HepG2 (cell line): ENCODE results near the gene KLHL12. TPM values are rescaled to one million over a fixed set of nuclear protein-coding genes. Genes with fewer than 3 reads are reported as not detected.

Experiments
- ARID2 ChIP-seq: sonication (generic); formaldehyde crosslinking; IDR thresholded peaks from 2 replicates; pipeline ENCODE4 v1.8.1; 2022; ENCODE audit warnings: mild to moderate bottlenecking, missing genetic modification reagents, borderline replicate concordance
- FLYWCH1 ChIP-seq: sonication (generic); formaldehyde crosslinking; IDR thresholded peaks from 2 replicates; pipeline ENCODE4 v1.8.1; 2023; ENCODE audit warnings: mild to moderate bottlenecking, missing genetic modification reagents
- HMG20B ChIP-seq: conservative IDR thresholded peaks from 2 replicates; pipeline ENCODE4 v1.6.1; 2016; ENCODE audit warnings: missing genetic modification reagents, missing compliant biosample characterization
- KLF11 ChIP-seq: IDR thresholded peaks from 2 replicates; pipeline ENCODE4 v1.6.1; 2016; ENCODE audit warnings: missing compliant biosample characterization
- MIXL1 ChIP-seq: IDR thresholded peaks from 2 replicates; pipeline ENCODE4 v1.6.1; 2016
- MLLT10 ChIP-seq: sonication (generic); formaldehyde crosslinking; IDR thresholded peaks from 2 replicates; pipeline ENCODE4 v1.4.0; 2020; ENCODE audit warnings: missing genetic modification reagents
- MTF1 ChIP-seq: sonication (generic); formaldehyde crosslinking; IDR thresholded peaks from 2 replicates; pipeline ENCODE4 v1.5.0; 2020; ENCODE audit warnings: missing genetic modification reagents
- MXI1 ChIP-seq: IDR thresholded peaks from 3 replicates; pipeline ENCODE4 v1.6.1; 2012; ENCODE audit warnings: low read depth, low read length, inconsistent platforms, borderline replicate concordance
- NR2C2 ChIP-seq: sonication (generic); formaldehyde crosslinking; IDR thresholded peaks from 2 replicates; pipeline ENCODE4 v1.4.0; 2020; ENCODE audit warnings: missing genetic modification reagents, mild to moderate bottlenecking, moderate library complexity, borderline replicate concordance
- PAWR ChIP-seq: sonication (generic); formaldehyde crosslinking; IDR thresholded peaks from 2 replicates; pipeline ENCODE4 v1.4.0; 2020; ENCODE audit warnings: missing genetic modification reagents, mild to moderate bottlenecking, borderline replicate concordance
- POLR2G ChIP-seq: fragments of 200-400 bp; formaldehyde crosslinking; IDR thresholded peaks from 2 replicates; pipeline ENCODE4 v1.6.1; 2018; ENCODE audit warnings: mild to moderate bottlenecking, low read depth, low read length, moderate library complexity
- RBM39 ChIP-seq: fragments of 200-400 bp; formaldehyde crosslinking; IDR thresholded peaks from one replicate; pipeline ENCODE4 v1.6.1; 2018; ENCODE audit warnings: antibody characterized with exemption, mild to moderate bottlenecking, low read depth, low read length; ENCODE audit not compliant: poor library complexity, severe bottlenecking
- SMAD9 ChIP-seq: sonication (generic); formaldehyde crosslinking; IDR thresholded peaks from 2 replicates; pipeline ENCODE4 v1.5.1; 2020; ENCODE audit warnings: mild to moderate bottlenecking, missing genetic modification reagents
- ZBTB43 ChIP-seq: sonication (generic); formaldehyde crosslinking; conservative IDR thresholded peaks from 2 replicates; pipeline ENCODE4 v1.4.0; 2020; ENCODE audit warnings: missing genetic modification reagents
- ZGPAT ChIP-seq: IDR thresholded peaks from 2 replicates; pipeline ENCODE4 v1.6.1; 2016; ENCODE audit warnings: mild to moderate bottlenecking
- ZNF251 ChIP-seq: sonication (generic); formaldehyde crosslinking; IDR thresholded peaks from 2 replicates; pipeline ENCODE4 v1.9.0; 2021; ENCODE audit warnings: mild to moderate bottlenecking, missing genetic modification reagents
- ZNF33A ChIP-seq: sonication (generic); formaldehyde crosslinking; IDR thresholded peaks from 2 replicates; pipeline ENCODE4 v1.5.1; 2020; ENCODE audit warnings: missing genetic modification reagents, mild to moderate bottlenecking, moderate library complexity, borderline replicate concordance
- ZNF432 ChIP-seq: sonication (generic); formaldehyde crosslinking; IDR thresholded peaks from 2 replicates; pipeline ENCODE4 v1.5.0; 2020; ENCODE audit warnings: missing genetic modification reagents, mild to moderate bottlenecking, borderline replicate concordance
- ZNF510 ChIP-seq: sonication (generic); formaldehyde crosslinking; IDR thresholded peaks from 2 replicates; pipeline ENCODE4 v1.4.0; 2020; ENCODE audit warnings: low read depth, mild to moderate bottlenecking, missing genetic modification reagents
- ZNF644 ChIP-seq: IDR thresholded peaks from 2 replicates; pipeline ENCODE4 v1.6.1; 2016; ENCODE audit warnings: low read depth
- ZNF75D ChIP-seq: sonication (generic); formaldehyde crosslinking; IDR thresholded peaks from 2 replicates; pipeline ENCODE4 v1.8.1; 2023; ENCODE audit warnings: missing genetic modification reagents, mild to moderate bottlenecking, borderline replicate concordance
- polyA plus RNA-seq, 8 experiments: library from polyadenylated mRNA; depleted of rRNA in 3 of 8; stranded (reverse) in 7 of 8; unstranded in 1 of 8; fragments of >200 nt; fragmentation: Illumina TruSeq in 4 of 8; extraction: Trizol in 4 of 8; gene quantifications; 2 replicates each; pipeline versions ENCODE4 v1.2.1 to v1.2.3, GENCODE V29; 2011 to 2016; ENCODE audit warnings: low read depth in 4 of 8, missing spikeins in 1 of 8, mixed read lengths in 1 of 8; ENCODE audit not compliant: insufficient read depth in 1 of 8
- total RNA-seq, 5 experiments: library from RNA; depleted of rRNA; stranded (reverse); fragments of >200 nt; fragmentation: Illumina TruSeq; extraction: Trizol; gene quantifications; 2 replicates each; pipeline ENCODE4 v1.2.3, GENCODE V29; 2016; ENCODE audit warnings: low read depth in 1 of 5
- TF ChIP-seq, protein P1 (sequence below): sonication (generic); formaldehyde crosslinking; IDR thresholded peaks from 2 replicates; pipeline ENCODE4 v1.5.0; 2020; ENCODE audit warnings: missing genetic modification reagents
- TF ChIP-seq, protein P2 (sequence below): sonication (generic); formaldehyde crosslinking; IDR thresholded peaks from 2 replicates; pipeline ENCODE4 v1.4.0; 2020; ENCODE audit warnings: mild to moderate bottlenecking, missing genetic modification reagents
- TF ChIP-seq, protein P3 (sequence below): sonication (generic); formaldehyde crosslinking; IDR thresholded peaks from 2 replicates; pipeline ENCODE4 v1.4.0; 2020; ENCODE audit warnings: mild to moderate bottlenecking, low read depth, missing genetic modification reagents

The KLHL12 gene
- total and polyA plus RNA-seq, 2 of the 13 experiments (the other 11 are each of a cell fraction or from before 2014, with no cell fraction given) = 19.2 to 25.2 TPM

DNA sequence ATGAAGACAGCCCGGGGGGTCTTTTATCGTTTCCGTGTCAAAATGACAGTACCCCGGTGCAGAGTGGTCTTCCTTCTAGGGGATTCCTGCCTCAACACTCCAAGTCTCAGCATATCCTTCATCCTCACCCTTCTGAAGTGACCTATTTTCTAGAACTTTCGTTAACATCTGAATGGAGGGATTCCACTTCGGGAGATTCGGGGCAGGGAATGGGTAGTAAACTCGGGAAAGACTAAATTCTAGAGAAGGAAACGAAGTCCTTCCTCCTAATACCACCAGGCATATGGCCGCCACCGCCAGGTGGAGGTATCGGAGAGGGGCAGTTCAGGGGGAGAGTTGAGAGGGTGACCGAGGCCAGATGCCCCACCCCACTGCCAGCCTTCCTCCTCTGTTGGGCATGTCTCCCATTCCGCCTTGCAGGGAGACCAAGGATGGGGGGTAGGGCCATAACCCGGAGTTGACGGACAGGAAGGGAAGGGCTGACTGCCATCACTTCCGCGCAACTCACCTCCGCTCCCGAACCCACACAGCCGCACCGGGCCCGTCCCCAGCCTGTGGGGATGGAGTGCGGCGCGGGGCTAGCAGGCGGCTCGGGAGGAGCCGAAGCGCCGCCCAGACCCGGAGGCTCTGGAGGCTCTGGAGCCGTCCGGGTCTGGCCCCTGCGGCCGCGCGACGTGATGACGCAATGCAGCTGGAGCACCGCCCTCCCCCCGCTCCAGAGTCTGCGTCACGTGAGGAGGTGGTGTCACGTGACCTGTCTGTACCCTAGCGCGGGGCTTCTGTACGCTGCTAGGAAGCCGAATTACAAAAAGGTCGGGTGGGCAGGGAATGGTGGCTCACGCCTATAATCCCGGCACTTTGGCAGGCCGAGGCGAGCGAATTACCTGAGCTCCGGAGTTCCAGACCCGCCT is at the start of gene KLHL12 (continued):
- peak; percentile 94; the same call in 1 of the 2 replicates for TF ChIP-seq PAWR (CRISPR knock-in tag)
- peak; percentile 47 for TF ChIP-seq RBM39
- TF ChIP-seq SMAD9 (CRISPR knock-in tag) = no peak
- TF ChIP-seq NR2C2 (CRISPR knock-in tag) = peak; percentile 76
- TF ChIP-seq MIXL1 (CRISPR knock-in tag) = no peak; the same call in 1 of the 2 replicates
- 0 out of 2 replicates have a peak, but pooled peaks have one; percentile 27 for TF ChIP-seq HMG20B (CRISPR knock-in tag)
- no peak for TF ChIP-seq ZNF251 (CRISPR knock-in tag)
- TF ChIP-seq MXI1 = peak; percentile 76; the same call in 1 of the 3 replicates
- no peak for TF ChIP-seq ZNF75D (CRISPR knock-in tag)
- TF ChIP-seq ZNF510 = no peak
- peak; percentile 88 for TF ChIP-seq ZGPAT (CRISPR knock-in tag)
- peak; percentile 69; the same call in 1 of the 2 replicates for TF ChIP-seq ARID2 (CRISPR knock-in tag)
- TF ChIP-seq MTF1 = no peak
- no peak for TF ChIP-seq ZNF33A (CRISPR knock-in tag)
- peak; percentile 93; the same call in 1 of the 2 replicates for TF ChIP-seq KLF11 (CRISPR knock-in tag)
- TF ChIP-seq, protein P1, sequence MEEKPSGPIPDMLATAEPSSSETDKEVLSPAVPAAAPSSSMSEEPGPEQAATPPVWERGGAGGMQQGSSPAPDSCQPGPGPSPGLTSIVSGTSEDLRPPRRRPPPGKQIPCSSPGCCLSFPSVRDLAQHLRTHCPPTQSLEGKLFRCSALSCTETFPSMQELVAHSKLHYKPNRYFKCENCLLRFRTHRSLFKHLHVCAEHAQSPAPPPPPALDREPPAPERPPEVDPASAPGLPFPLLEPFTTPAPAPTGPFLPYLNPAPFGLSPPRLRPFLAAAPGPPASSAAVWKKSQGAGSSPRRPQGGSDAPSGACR (CRISPR knock-in tag) = 0 out of 2 replicates have a peak, but pooled peaks have one; percentile 51
- TF ChIP-seq, protein P2, sequence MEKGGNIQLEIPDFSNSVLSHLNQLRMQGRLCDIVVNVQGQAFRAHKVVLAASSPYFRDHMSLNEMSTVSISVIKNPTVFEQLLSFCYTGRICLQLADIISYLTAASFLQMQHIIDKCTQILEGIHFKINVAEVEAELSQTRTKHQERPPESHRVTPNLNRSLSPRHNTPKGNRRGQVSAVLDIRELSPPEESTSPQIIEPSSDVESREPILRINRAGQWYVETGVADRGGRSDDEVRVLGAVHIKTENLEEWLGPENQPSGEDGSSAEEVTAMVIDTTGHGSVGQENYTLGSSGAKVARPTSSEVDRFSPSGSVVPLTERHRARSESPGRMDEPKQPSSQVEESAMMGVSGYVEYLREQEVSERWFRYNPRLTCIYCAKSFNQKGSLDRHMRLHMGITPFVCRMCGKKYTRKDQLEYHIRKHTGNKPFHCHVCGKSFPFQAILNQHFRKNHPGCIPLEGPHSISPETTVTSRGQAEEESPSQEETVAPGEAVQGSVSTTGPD (CRISPR knock-in tag) = 0 out of 2 replicates have a peak, but pooled peaks have one; percentile 11
- peak; percentile 97 for TF ChIP-seq POLR2G
- TF ChIP-seq, protein P3, sequence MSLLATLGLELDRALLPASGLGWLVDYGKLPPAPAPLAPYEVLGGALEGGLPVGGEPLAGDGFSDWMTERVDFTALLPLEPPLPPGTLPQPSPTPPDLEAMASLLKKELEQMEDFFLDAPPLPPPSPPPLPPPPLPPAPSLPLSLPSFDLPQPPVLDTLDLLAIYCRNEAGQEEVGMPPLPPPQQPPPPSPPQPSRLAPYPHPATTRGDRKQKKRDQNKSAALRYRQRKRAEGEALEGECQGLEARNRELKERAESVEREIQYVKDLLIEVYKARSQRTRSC = 0 out of 2 replicates have a peak, but pooled peaks have one; percentile 47
- TF ChIP-seq ZBTB43 (CRISPR knock-in tag) = peak; percentile 75; the same call in 1 of the 2 replicates
- TF ChIP-seq MLLT10 = no peak
- TF ChIP-seq ZNF644 (CRISPR knock-in tag) = 0 out of 2 replicates have a peak, but pooled peaks have one; percentile 49
- no peak; the same call in 1 of the 2 replicates for TF ChIP-seq ZNF432 (CRISPR knock-in tag)
- no peak for TF ChIP-seq FLYWCH1 (CRISPR knock-in tag)
